ENCODE results near the gene XRCC4.

GRCh38 chr5:83388608-83389007 lies 311.3 kb downstream of the XRCC4 start:
- no peak for TF ChIP-seq CTCF (conservative IDR thresholded peaks at IDR 0.05)
- no peak for TF ChIP-seq ZFX (IDR thresholded peaks at IDR 0.05)
